Stomach smooth muscle (tissue), 2 donors: ENCODE measurements around the gene GULP1.

Experiments
- H3K27ac ChIP-seq: one replicate; pipeline ENCODE4 v1.7.0; 2013; ENCODE audit warnings: mild to moderate bottlenecking, low read length, inconsistent platforms
- H3K27me3 ChIP-seq, 2 donors: one replicate each; pipeline ENCODE4 v1.7.0; 2013; ENCODE audit warnings: low read length in 2 of 2; ENCODE audit not compliant: insufficient read depth in 2 of 2, control insufficient read depth in 1 of 2
- H3K36me3 ChIP-seq, 2 donors: one replicate each; pipeline ENCODE4 v1.7.0; 2013; ENCODE audit warnings: low read length in 2 of 2; ENCODE audit not compliant: control insufficient read depth in 2 of 2, insufficient read depth in 2 of 2
- H3K4me1 ChIP-seq: one replicate; pipeline ENCODE4 v1.7.0; 2013; ENCODE audit warnings: low read length; ENCODE audit not compliant: control insufficient read depth, insufficient read depth
- H3K4me3 ChIP-seq, 2 donors: one replicate each; pipeline ENCODE4 v1.7.0; 2013; ENCODE audit warnings: low read length in 2 of 2
- H3K9ac ChIP-seq, 2 donors: one replicate each; pipeline ENCODE4 v1.7.0; 2013; ENCODE audit warnings: low read length in 2 of 2, mild to moderate bottlenecking in 1 of 2
- H3K9me3 ChIP-seq, 2 donors: one replicate each; pipeline ENCODE4 v1.7.0; 2013; ENCODE audit warnings: low read length in 2 of 2; ENCODE audit not compliant: control insufficient read depth in 2 of 2
- donor health status: healthy.
- donor health status: Pancreatic carcinoma.

GULP1 gene

GRCh38 chr2:188503975-188504374, 212.3 kb downstream of the GULP1 start:
- Histone ChIP-seq H3K27ac (no peak overlapping the region), H3K4me3 (no peak overlapping the region), H3K27me3 (no peaks in the 10 kb centered on the region), H3K9me3 (no peaks in the 10 kb centered on the region), H3K36me3 (no peaks in the 10 kb centered on the region), H3K4me1 (no peaks in the 10 kb centered on the region), H3K9ac (no peak overlapping the region)

GRCh38 chr2:188506843-188507242, 215.2 kb downstream of the GULP1 start:
- Histone ChIP-seq H3K9me3 (no peaks in the 10 kb centered on the region), H3K4me3 (no peak overlapping the region), H3K4me1 (no peaks in the 10 kb centered on the region), H3K27ac (no peak overlapping the region), H3K27me3 (no peaks in the 10 kb centered on the region), H3K36me3 (no peaks in the 10 kb centered on the region), H3K9ac (no peak overlapping the region)

GRCh38 chr2:188511346-188511745, 219.7 kb downstream of the GULP1 start:
- Histone ChIP-seq H3K9ac (no peak overlapping the region), H3K4me1 (no peaks in the 10 kb centered on the region), H3K4me3 (no peak overlapping the region), H3K27ac (no peak overlapping the region), H3K27me3 (no peaks in the 10 kb centered on the region), H3K9me3 (no peaks in the 10 kb centered on the region), H3K36me3 (no peaks in the 10 kb centered on the region)

GRCh38 chr2:188512456-188512855, 220.8 kb downstream of the GULP1 start:
- Histone ChIP-seq H3K4me3 (no peak overlapping the region), H3K36me3 (no peaks in the 10 kb centered on the region), H3K27ac (no peak overlapping the region), H3K4me1 (no peaks in the 10 kb centered on the region), H3K27me3 (no peaks in the 10 kb centered on the region), H3K9me3 (no peaks in the 10 kb centered on the region), H3K9ac (no peak overlapping the region)

- no peak overlapping the region for H3K27ac ChIP-seq
- peaks cover 6% of the 10 kb centered on the region for H3K4me1 ChIP-seq
- H3K9ac ChIP-seq, result no peak overlapping the region
- no peaks in the 10 kb centered on the region for H3K27me3 ChIP-seq
- H3K9me3 ChIP-seq, result no peaks in the 10 kb centered on the region
- H3K36me3 ChIP-seq, result no peaks in the 10 kb centered on the region
- H3K4me3 ChIP-seq, result no peak overlapping the region
Measured at GRCh38 chr2:188515918-188516317, 224.2 kb downstream of the GULP1 start.

- no peaks in the 10 kb centered on the region for H3K27me3 ChIP-seq
- peaks cover 6% of the 10 kb centered on the region for H3K4me1 ChIP-seq
- no peaks in the 10 kb centered on the region for H3K9me3 ChIP-seq
- no peak overlapping the region for H3K4me3 ChIP-seq
- no peaks in the 10 kb centered on the region for H3K36me3 ChIP-seq
- H3K9ac ChIP-seq, result peak overlapping the region in 1 of 2 donors; percentile 40
- H3K27ac ChIP-seq, result no peak overlapping the region
Measured at GRCh38 chr2:188517549-188518215, 226.0 kb downstream of the GULP1 start.

- Histone ChIP-seq H3K9ac (no peak overlapping the region), H3K4me3 (no peak overlapping the region), H3K4me1 (peaks cover 6% of the 10 kb centered on the region), H3K27ac (no peak overlapping the region), H3K36me3 (no peaks in the 10 kb centered on the region), H3K9me3 (no peaks in the 10 kb centered on the region), H3K27me3 (no peaks in the 10 kb centered on the region)
Measured at GRCh38 chr2:188518381-188518780, 226.7 kb downstream of the GULP1 start.

GRCh38 chr2:188519136-188519535, 227.5 kb downstream of the GULP1 start:
- Histone ChIP-seq H3K9me3 (no peaks in the 10 kb centered on the region), H3K9ac (no peak overlapping the region), H3K4me1 (peaks cover 6% of the 10 kb centered on the region), H3K27ac (no peak overlapping the region), H3K27me3 (no peaks in the 10 kb centered on the region), H3K36me3 (no peaks in the 10 kb centered on the region), H3K4me3 (no peak overlapping the region)

- Histone ChIP-seq H3K27ac (no peak overlapping the region), H3K4me1 (peaks cover 6% of the 10 kb centered on the region)
Measured at GRCh38 chr2:188522517-188522916, 230.8 kb downstream of the GULP1 start.

GRCh38 chr2:188523919-188524318, 232.2 kb downstream of the GULP1 start:
- H3K4me1 ChIP-seq, result no peaks in the 10 kb centered on the region
- no peaks in the 10 kb centered on the region for H3K9me3 ChIP-seq
- H3K27me3 ChIP-seq, result no peaks in the 10 kb centered on the region
- H3K36me3 ChIP-seq, result no peaks in the 10 kb centered on the region
- H3K27ac ChIP-seq, result no peak overlapping the region
- H3K4me3 ChIP-seq, result no peak overlapping the region
- H3K9ac ChIP-seq, result no peak overlapping the region

More at GRCh38 chr2:188522517-188522916, 230.8 kb downstream of the GULP1 start:
- no peaks in the 10 kb centered on the region for H3K36me3 ChIP-seq
- no peaks in the 10 kb centered on the region for H3K27me3 ChIP-seq
- no peak overlapping the region for H3K9ac ChIP-seq
- H3K4me3 ChIP-seq, result no peak overlapping the region
- H3K9me3 ChIP-seq, result no peaks in the 10 kb centered on the region

GRCh38 chr2:188524519-188525113, 232.9 kb downstream of the GULP1 start:
- H3K4me3 ChIP-seq, result no peak overlapping the region

More at GRCh38 chr2:188524519-188525113, 232.9 kb downstream of the GULP1 start:
- H3K27me3 ChIP-seq, result no peaks in the 10 kb centered on the region
- no peak overlapping the region for H3K27ac ChIP-seq
- no peak overlapping the region for H3K9ac ChIP-seq
- no peaks in the 10 kb centered on the region for H3K36me3 ChIP-seq
- peaks cover 0 to under 1% of the 10 kb centered on the region in 2 donors for H3K9me3 ChIP-seq
- no peaks in the 10 kb centered on the region for H3K4me1 ChIP-seq
